NCI-H345 treated with DMSO at 0.1 percent for 48 hours (cell line): Measurements from ENCODE around the gene SPOCK1.
"Not testable (repeated sequence)": the region's sequence is repeated elsewhere in the genome, so short reads cannot be mapped to it uniquely, and the experiment has no call there.

ENCODE experiments used
- DNase-seq: peaks from one replicate; lab custom pipeline; 2025; ENCODE audit not compliant: unreplicated experiment; lab: John Stamatoyannopoulos, UW

The SPOCK1 gene

DNA sequence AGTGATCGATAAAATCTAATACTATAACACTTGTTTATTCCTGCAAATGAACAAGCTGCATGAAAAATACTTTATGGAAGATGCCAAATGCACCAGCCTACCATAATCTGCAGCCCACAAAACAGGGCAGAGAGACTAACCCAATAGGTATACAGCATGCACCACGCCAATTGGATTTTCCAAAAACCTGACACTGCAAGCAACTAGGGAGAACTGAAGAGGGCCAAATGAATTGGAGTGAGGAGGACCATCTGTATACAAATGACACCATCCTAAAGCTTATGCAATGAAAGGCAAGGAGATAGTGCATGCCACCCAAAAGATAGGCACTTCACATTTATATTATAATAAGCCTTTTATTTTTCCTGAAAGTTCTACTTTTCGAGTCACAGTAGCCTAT is 100.4 kb downstream of the SPOCK1 start:
- no peak for DNase-seq

DNA sequence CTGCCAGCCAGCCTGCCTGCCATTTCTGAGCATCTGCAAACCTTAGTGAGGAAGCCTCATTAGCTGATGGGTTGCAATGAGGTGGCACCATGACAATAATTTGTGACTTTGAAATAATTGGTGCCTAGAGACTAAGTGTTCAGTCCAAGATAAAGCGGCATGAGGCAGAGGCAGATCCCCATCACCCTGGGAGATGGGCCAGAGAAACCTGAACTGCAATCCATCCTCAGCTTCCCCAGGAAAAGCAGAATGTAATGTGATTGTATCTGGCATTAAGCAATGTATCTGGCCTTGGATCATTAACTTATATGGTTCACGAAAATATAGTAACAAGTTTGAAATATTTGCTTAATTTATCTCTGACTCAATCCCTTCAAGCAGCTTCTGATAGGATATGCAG is 101.0 kb downstream of the SPOCK1 start:
- DNase-seq, result no peak

DNA sequence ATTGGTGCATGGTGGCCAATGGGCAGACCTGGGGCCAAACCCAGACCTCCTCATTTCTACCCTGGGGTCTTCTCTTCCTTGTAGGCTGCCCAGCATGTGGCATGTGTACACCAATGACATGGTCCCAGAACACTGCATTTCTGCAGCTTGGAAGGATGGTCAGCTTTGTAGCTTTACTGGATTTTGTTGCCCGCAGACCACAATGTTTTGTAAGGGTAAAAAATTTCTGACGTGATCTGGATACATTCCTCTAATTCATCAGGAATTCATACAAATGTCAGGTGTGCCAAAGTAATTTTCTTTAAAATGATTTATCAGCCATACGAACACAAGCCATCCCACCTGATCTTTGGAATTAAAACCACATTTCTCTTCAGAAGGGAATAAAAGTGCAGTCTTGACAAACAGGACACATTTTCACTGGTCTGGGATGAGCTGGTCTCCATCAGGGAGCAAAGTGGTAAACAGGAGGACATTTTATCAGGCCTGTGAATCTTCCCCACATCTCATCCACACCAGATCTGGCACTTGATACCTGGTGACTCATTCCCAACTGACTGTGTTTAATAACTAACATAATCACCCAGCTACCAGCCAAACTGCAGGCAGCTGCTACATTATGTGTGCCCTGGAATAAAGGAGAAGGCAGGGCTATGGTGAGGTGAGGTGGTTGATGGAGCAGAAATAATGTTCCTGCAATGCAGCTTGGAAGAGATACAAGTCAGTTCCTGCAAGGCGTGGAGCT is 103.9 kb downstream of the SPOCK1 start:
- DNase-seq, result no peak

DNA sequence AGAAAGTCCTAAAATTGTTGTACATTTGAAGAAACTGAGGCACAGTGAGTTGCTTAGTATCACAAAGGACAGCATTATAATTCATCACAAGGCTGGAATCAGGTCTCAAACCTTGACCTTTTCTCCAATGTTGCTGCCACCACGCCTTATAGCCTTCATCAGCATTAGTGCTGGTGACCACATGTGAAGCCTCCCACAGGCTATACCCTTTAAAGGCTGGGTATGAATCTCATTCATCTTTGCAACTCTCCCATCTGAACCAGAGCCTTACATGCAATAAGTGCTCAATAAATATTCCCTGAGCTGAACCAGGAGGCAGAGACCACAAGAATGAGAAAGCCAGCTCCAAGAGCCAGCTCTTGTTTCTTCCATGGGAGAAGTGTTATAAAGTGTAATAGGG is 104.7 kb downstream of the SPOCK1 start:
- no peak for DNase-seq

DNA sequence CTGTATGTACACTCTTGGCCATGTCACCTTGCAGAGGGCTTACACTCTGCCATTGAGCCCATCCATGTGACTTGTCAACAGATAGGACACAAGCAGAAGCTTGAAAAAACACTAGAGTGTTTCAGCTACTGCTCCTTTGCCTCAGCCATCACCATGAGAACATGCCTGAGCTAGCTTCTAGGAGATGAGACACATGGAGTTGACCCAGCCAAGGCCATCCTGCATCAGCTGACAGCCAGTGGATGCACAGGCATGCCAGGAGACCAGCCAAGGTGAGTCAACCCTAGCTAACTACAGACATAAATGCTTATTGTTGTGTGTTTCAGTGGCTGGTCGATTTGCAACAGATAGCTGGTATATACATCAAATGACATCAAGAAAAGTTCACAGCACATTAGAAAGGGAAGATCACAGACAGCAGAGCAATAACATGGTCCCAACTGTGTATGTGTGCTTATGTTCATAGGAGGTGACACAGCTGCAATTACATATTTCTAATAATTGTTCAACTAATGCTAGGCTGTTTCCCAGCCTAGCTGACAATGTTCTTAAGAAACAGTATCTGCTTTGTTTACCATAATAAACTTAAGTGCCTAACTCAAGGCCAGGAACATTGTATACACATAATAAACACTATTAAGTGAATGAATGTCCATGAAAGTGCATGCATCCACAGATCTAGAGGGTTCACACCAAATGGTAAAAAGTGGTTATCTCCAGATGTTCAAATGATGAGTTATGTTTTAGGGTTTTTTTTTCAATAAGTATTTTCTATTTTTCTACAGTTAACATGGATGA is 105.7 kb downstream of the SPOCK1 start:
- DNase-seq, result no peak

DNA sequence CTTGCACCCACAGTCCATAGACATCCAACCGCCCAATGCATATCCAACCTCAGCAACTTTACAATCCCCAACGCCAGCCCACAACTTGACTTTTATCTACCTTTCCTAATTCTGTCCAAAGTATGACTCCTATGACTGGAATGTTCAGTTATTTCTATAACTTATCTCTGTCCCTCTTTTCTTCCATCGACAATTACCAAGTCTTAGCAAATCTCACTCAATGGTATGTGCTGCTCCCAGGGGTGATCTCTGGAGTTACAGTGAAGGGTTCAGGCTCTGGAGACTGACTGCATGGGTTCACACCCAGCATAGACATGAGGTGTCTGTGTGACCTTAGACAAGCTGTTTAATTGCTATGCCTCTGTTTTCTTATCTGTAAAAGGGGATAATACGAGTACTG is 106.9 kb downstream of the SPOCK1 start:
- no peak for DNase-seq

DNA sequence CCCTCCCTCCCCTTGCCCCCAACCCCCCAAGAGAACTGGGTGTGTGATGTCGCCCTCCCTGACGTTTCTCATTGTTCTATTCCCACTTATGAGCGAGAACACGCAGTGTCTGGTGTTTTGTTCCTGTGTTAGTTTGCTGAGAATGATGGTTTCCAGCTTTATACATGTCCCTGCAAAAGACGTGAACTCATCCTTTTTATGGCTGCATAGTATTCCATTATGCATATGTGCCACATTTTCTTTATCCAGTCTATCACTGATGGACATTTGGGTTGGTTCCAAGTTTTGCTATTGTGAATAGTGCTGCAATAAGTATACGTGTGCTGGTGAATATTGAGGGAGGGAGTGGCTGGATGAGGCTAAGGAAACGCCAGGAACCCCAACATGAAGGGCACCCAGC is 108.1 kb downstream of the SPOCK1 start:
- DNase-seq, result not testable (repeated sequence)

DNA sequence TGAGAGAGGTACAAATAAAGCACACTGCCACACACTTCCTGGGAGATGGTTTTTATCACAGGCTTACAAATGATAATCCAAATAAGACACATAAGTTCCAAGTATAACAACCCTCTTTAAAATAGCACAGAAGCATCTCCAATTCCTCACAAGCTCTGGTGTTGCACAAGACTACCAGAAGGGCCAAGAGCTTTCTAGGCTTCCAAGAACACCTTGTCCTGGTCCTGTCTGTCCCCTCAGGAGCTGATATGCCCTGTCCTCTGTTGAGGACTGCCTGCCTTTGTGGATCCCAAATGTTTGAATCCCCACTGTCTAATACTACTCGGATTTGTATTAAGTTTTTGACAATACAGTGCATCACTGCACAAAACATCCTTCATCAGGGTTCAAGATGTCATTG is 110.1 kb downstream of the SPOCK1 start:
- no peak for DNase-seq

DNA sequence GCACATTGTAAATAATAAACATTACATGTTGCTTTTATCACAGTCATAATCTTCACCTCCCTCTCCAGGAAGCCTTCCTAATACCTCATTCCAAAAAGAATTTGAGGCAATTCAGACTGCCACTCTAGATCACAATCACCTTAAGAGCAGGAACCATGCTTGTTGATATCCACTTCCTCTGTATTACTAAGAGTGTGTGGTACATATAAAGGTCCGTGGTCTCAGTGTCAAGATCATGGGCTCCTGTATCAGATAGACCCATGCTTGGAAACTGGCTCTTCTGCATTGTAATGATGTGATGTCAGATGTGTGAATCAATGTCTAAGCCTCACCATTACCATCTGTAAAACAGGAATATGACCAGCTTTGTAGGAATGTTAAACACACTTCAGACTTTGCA is 114.1 kb downstream of the SPOCK1 start:
- no peak for DNase-seq

DNA sequence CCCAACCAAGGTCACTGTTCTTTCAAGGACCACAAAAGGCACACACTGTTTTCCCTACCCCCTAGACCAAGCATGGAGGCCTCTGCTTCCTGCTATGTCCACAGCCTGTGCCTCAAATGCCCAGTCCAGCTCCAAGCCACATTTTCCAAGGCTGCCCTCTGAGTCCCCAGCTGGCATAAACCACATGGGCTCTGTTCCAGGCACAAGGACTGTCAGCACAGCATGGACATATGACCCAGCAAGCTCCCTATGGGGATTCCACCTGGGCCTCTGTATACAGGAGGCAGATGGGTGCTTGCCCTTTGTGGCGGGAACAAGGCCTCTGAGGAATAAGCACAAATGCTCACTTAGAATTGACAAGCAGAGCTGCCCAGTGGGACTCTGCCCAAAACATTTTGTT is 115.2 kb downstream of the SPOCK1 start:
- no peak for DNase-seq

DNA sequence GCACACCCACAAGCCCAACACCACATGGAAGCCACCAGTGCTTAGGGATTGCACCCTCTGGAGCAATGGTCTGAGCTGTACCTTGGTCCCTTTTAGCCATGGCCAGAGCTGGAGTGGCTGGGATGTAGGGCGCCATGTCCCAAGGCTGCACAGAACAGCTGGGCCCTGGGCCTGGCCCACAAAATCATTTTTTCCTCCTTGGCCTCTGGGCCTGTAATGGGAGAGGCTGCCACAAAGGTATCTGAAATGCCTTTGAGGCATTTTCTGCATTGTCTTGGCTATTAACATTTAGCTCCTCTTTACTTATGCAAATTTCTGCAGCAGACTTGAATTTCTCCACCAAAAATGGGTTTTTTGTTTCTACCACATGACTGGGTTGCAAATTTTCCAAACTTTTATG is 117.6 kb downstream of the SPOCK1 start:
- no peak for DNase-seq

DNA sequence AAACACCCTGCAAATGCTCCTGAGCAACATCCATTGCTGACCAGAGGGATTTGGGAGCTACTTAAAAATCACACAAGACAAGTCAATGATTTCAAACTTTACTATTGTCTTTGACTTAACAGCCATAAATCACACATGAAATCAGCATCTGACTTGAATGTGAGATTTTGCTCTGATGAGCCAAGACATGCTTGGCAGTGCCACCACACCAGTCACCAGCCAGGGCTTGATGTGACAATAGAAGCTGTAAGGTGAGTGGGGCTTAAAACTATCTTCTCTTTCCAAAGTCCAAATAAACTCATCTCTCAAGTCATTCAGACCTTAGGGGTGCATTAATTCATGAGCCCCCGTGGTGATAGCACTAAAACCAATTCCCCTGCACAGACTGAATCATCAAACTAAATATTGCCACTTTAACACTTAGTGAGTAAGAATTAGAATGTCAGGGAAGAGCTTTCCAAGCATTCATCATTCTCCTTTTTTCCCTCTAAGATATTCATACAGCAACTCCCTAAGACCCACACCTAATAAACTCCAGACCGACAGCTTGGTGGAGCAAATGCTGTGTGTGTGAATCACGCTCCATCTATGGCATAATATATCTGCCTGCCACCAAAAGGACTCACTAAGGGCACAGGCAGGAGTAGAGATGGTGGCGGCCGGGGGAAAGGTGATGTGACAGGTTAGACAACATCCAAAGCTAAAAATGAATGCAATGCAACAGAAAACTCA is 119.4 kb downstream of the SPOCK1 start:
- no peak for DNase-seq

DNA sequence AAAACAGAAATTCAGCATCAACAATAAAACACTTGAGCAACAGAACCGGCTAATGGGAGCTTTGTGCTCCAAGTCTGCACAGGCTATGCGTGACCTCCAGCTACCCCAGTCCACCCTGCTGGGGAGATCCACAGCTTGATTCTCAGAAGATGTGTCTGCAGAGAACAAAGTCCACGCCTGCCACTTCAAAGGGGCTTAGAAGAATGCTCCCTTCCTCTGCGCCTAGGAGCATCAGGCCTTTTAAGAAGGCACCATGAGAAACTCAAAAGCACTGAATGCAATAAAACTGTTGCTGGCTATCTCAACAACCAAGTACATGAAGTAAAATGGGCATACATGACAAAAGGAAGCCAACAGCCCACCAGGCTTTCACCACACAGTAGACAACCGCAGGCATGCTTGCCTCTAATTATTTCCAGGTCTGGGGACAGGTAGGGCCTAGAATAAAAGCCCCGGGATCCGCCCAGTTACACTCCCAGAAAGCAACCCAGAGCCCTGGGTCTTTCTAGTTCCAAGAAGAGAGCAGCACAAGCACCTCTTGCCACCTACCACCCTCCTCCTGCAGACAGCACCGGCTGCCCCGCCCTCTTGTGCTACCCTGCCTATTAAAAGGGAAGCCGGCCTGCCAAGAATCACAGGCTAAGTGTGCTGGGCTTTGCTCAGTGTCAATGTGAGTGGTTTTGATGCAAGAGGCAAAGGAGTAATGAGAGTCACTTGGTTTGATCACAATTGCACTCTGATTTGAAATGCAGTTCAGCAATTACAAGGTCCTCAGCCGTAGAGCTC is 123.2 kb downstream of the SPOCK1 start:
- peak; percentile 92 for DNase-seq

DNA sequence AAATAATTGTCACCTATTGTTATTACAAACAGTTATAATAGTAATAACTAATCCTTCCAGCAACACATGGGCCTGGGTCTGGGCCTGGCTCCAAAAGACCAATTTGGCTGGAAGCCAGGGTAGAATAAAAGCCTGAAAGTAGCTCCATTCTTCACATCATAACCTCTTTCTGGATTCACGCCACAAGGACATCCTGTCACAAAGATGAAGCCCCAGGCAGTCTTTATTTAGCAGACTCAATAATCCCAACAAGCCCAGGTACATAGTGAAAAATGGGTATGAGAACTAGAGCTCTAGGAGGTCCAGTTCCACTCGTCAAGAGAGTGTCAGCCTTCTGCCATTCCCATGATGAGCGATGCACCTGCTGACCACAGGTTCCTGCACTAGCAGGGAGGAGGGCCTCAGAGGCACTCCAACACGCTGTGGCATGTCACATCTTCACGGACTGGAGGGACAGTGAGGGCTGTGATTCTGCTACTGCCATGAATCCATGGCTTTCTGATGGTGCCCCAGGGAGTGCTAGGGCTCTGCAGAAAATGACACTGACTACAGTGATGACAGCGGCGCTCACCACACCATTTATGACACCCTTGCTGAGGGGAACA is 124.9 kb downstream of the SPOCK1 start:
- DNase-seq, result peak; percentile 99

DNA sequence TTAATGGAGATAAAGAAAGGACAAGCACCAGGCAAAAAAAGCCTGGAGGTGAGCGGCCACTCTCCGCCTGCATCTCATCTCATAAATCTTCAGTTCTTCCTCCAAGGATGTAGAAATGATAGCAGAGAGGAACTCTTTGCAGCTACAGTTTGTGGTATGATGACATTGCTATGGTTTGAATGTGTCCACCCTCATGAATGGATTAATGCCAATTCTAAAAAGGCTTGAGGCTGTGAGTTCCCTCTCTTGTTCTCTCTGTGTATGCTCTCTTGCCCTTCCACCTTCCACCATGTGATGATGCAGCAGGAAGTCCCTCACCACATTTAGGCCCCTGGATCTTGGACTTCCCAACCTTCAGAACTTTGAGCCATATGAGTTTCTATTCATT is 126.4 kb downstream of the SPOCK1 start:
- DNase-seq, result no peak

DNA sequence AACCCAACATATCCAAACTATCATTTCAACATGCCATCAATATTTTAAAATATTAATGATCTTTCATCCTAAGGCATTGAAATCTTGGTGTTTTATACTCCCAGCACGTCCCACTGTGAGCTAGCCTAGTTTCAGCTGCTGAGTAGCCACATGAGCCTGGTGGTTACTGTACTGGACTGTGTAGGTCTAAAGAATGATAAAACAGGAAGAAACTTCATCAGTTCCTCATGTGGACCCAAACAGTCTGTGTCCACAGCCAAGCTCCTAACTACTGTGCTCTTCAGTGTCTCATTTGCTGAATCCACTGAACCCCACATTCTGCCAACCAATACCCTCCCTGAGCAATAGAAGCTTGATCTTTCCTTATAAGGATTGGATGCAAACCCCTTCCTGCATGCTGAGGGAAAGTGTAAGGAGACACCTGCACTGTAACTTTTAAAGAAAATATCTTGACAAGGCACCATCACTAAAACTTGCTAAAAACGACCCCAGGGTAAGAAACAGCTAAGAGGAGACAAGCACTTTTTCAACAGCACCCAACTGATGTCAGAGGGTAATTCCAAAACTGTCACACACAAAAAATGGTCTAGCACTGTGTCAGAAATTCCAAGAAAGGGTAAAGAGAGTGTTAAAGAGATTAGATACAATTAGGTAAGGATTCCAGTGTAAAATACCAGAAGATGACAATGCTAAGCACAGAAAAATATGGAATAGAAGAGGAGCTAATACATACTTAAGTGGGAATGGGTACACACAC is 126.9 kb downstream of the SPOCK1 start:
- no peak for DNase-seq

DNA sequence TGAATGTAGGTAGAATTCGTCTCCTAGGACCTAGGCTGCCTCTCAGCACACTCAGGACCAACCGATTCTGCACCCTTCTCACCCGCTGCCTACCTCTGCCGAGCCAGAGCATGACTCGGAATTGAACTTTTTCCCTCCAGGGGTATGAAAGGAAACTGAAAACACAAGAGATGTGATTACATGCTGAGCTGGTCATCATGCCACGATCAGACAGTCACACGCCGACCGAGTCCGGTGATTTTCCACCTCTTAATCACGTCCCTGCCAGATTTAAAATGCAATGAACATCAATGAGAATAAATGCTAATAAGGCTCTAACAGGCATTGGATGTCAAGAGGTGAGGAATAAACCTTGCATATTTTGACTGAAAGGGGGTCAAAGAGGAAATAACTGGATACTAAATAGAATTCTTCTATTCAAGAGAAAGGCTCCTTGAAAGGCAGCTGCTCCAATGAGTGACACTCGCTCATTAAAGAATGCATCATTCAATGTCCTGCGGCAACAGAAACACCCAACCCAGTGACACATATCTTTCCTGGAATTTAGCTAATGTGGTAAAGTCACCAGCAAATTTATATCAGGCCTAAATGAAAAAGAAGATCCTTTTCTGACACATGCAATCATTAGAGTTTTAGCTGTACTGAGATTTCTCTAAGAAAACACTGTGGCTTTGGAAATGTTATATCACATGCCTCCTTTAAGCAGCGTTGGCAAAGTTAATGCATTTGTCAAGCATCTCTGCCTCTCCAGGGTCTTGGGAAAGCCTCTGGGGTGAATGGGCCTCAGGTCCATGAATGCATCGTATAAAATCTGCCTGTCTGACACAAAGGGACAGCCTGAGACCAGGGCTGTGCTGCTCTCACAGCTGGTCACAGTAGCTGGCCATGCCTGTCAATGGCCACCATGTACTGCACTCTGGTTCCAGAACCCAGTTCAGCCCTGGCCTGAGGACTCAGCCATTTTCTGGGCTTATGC is 128.7 kb downstream of the SPOCK1 start:
- DNase-seq, result no peak

DNA sequence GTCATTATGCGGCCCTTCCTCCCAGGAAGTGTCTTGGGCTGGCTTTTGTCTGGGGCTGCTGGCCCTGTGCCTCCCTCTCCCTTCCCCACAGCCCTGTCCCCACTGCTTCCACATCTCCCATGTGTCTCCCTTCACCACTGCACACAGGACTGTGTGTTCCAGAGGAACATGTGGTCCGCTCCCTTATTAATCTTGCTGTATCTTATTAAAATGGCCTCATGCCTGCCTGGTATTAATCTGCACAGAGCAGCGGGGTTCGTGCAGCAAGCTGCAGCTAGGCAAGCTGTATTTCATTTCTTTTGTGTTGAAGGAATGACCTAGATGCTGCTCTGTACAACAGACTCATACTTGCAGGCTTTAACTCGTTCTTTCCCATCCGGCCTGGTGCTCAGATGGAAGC is 130.5 kb downstream of the SPOCK1 start:
- DNase-seq, result no peak

DNA sequence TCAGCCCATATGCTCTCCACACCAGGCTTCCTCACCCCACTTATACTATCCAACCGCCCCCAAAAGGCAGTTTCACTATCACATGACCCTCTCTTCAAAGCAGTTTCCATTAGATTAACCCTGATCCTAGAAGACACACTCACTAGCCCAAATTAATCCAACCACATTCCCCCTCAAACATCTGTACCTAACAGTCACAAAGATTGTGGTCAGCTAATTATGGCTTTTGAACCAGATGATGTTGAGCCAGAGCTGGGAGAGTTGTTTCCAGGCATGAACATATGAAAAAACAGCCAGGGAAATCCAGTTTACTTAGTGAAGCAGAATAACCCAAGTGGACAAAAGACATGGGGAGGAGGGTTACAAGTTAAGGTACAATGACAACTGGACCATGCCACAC is 131.2 kb downstream of the SPOCK1 start:
- DNase-seq, result no peak
